Measurements from ENCODE around the gene SGMS1. TPM values are rescaled to one million over a fixed set of nuclear protein-coding genes. Genes with fewer than 3 reads are reported as not detected.

The SGMS1 gene
- total RNA-seq, 2 experiments from 2014 or later = 24.8 to 25.2 TPM

DNA sequence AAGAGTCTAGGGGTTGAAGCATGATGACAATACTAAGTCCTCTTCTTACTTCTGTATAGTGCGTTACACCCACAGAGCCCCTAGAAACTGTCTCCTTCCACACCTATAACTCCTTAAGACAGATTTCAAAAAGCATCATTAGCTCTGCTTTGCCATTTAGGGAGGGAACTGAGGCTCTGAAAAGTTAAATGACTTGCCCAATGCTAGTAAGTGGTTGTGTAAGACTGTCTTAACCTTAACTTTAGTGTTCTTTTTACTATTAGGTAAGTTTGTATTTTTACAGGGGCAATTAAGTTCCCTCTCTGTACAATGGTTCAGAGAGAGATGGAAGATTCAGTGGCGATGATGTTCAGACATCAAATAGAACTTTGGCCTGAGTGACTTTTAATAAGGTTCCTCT is 299.7 kb downstream of the SGMS1 start:
- Histone ChIP-seq H3K4me1 (ENCODE audit: insufficient read depth, low read length) (no peaks in the 10 kb centered on the region), H3K9me3 (ENCODE audit: control insufficient read depth in 1 of 2, insufficient read depth in 1 of 2, low read length in 2 of 2) (no peaks in the 10 kb centered on the region), H3K36me3 (ENCODE audit: insufficient read depth, low read length) (peaks cover 15% of the 10 kb centered on the region), H3K27ac (ENCODE audit: low read depth in 1 of 2, low read length in 2 of 2) (no peak overlapping the region), H3K27me3 (ENCODE audit: control insufficient read depth in 1 of 2, insufficient read depth in 2 of 2, low read length in 2 of 2) (no peaks in the 10 kb centered on the region), H3K4me3 (ENCODE audit: low read length) (no peak overlapping the region)
- H3K4me3 Mint-ChIP-seq = no peak overlapping the region
- ChIA-PET CTCF (no interaction called here), POLR2A (no interaction called here)
- no peaks in the 10 kb centered on the region for H3K27me3 Mint-ChIP-seq
- DNase-seq (peak in 1 of 14 experiments; percentile 10), ATAC-seq (ENCODE audit: poor library complexity) (no peak)
- no peak overlapping the region for H3K27ac Mint-ChIP-seq
- no peaks in the 10 kb centered on the region for H3K4me1 Mint-ChIP-seq (ENCODE audit: low read depth)
- H3K36me3 Mint-ChIP-seq (ENCODE audit: low read depth) = peaks cover 76% of the 10 kb centered on the region
- no peaks in the 10 kb centered on the region for H3K9me3 Mint-ChIP-seq
- TF ChIP-seq, protein P1, sequence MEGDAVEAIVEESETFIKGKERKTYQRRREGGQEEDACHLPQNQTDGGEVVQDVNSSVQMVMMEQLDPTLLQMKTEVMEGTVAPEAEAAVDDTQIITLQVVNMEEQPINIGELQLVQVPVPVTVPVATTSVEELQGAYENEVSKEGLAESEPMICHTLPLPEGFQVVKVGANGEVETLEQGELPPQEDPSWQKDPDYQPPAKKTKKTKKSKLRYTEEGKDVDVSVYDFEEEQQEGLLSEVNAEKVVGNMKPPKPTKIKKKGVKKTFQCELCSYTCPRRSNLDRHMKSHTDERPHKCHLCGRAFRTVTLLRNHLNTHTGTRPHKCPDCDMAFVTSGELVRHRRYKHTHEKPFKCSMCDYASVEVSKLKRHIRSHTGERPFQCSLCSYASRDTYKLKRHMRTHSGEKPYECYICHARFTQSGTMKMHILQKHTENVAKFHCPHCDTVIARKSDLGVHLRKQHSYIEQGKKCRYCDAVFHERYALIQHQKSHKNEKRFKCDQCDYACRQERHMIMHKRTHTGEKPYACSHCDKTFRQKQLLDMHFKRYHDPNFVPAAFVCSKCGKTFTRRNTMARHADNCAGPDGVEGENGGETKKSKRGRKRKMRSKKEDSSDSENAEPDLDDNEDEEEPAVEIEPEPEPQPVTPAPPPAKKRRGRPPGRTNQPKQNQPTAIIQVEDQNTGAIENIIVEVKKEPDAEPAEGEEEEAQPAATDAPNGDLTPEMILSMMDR (IDR thresholded peaks at IDR 0.05) = no peak
- intact Hi-C loops (cut with DNase I, micrococcal nuclease) = no loop called here

GRCh38 chr10:50322077-50322476 is 301.7 kb downstream of the SGMS1 start:
- Histone ChIP-seq H3K4me1 (ENCODE audit: insufficient read depth, low read length) (no peaks in the 10 kb centered on the region), H3K36me3 (ENCODE audit: insufficient read depth, low read length) (peaks cover 13% of the 10 kb centered on the region), H3K9me3 (ENCODE audit: control insufficient read depth in 1 of 2, insufficient read depth in 1 of 2, low read length in 2 of 2) (no peaks in the 10 kb centered on the region), H3K27ac (ENCODE audit: low read depth in 1 of 2, low read length in 2 of 2) (no peak overlapping the region), H3K4me3 (ENCODE audit: low read length) (no peak overlapping the region), H3K27me3 (ENCODE audit: control insufficient read depth in 1 of 2, insufficient read depth in 2 of 2, low read length in 2 of 2) (no peaks in the 10 kb centered on the region)
- Mint-ChIP-seq H3K9me3 (no peaks in the 10 kb centered on the region), H3K27ac (no peak overlapping the region), H3K4me1 (ENCODE audit: low read depth) (peaks cover 2% of the 10 kb centered on the region), H3K27me3 (no peaks in the 10 kb centered on the region), H3K4me3 (no peak overlapping the region), H3K36me3 (ENCODE audit: low read depth) (peaks cover 69% of the 10 kb centered on the region)
- intact Hi-C loops (cut with DNase I, micrococcal nuclease) = no loop called here
- TF ChIP-seq, protein P1 (IDR thresholded peaks at IDR 0.05) = no peak
- DNase-seq (peak in 2 of 14 experiments; percentile 44 to 53), ATAC-seq (ENCODE audit: poor library complexity) (peak; percentile 14)
- CTCF ChIA-PET = no interaction called here
- POLR2A ChIA-PET = no interaction called here

- Histone ChIP-seq H3K4me1 (ENCODE audit: insufficient read depth, low read length) (no peaks in the 10 kb centered on the region), H3K4me3 (ENCODE audit: low read length) (no peak overlapping the region), H3K36me3 (ENCODE audit: insufficient read depth, low read length) (no peaks in the 10 kb centered on the region), H3K27ac (ENCODE audit: low read depth in 1 of 2, low read length in 2 of 2) (no peak overlapping the region), H3K9me3 (ENCODE audit: control insufficient read depth in 1 of 2, insufficient read depth in 1 of 2, low read length in 2 of 2) (no peaks in the 10 kb centered on the region), H3K27me3 (ENCODE audit: control insufficient read depth in 1 of 2, insufficient read depth in 2 of 2, low read length in 2 of 2) (no peaks in the 10 kb centered on the region)
- peaks cover 60% of the 10 kb centered on the region for H3K36me3 Mint-ChIP-seq (ENCODE audit: low read depth)
- ATAC-seq (ENCODE audit: poor library complexity) (no peak), DNase-seq (no peak)
- H3K4me1 Mint-ChIP-seq (ENCODE audit: low read depth) = peaks cover 10% of the 10 kb centered on the region
- no peak overlapping the region for H3K4me3 Mint-ChIP-seq
- no peak overlapping the region for H3K27ac Mint-ChIP-seq
- TF ChIP-seq, protein P1 (IDR thresholded peaks at IDR 0.05) = no peak
- no peaks in the 10 kb centered on the region for H3K9me3 Mint-ChIP-seq
- ChIA-PET CTCF (no interaction called here), POLR2A (no interaction called here)
- H3K27me3 Mint-ChIP-seq = no peaks in the 10 kb centered on the region
- intact Hi-C loops (cut with DNase I, micrococcal nuclease) = no loop called here
Measured at GRCh38 chr10:50318129-50318528, 305.6 kb downstream of the SGMS1 start.

All from CD4-positive, alpha-beta T cell (primary cell).